Loucy (cell line): ENCODE measurements around the gene MMP28.

Source experiments
- H2AFZ ChIP-seq: fragments of 200-600 bp; sonication (generic); 2 replicates; pipeline ENCODE4 v1.6.0; 2016; ENCODE audit warnings: antibody characterized with exemption, mild to moderate bottlenecking, low read length, moderate library complexity
- H3F3A ChIP-seq: fragments of 200-600 bp; 2 replicates; pipeline ENCODE4 v1.6.0; 2016; ENCODE audit warnings: antibody characterized with exemption, low read depth, mild to moderate bottlenecking
- H3K27me3 ChIP-seq: fragments of 200-600 bp; sonication (generic); 2 replicates; pipeline ENCODE4 v1.6.1; 2014; ENCODE audit warnings: low read length, mild to moderate bottlenecking; ENCODE audit not compliant: insufficient read depth, poor library complexity, severe bottlenecking
- H3K36me3 ChIP-seq: fragments of 200-600 bp; sonication (generic); 2 replicates; pipeline ENCODE4 v1.6.1; 2016; ENCODE audit warnings: low read length; ENCODE audit not compliant: insufficient read depth
- H3K4me1 ChIP-seq: fragments of 200-600 bp; sonication (generic); 2 replicates; pipeline ENCODE4 v1.5.1; 2014; ENCODE audit warnings: low read length, mild to moderate bottlenecking; ENCODE audit not compliant: insufficient read depth, poor library complexity, severe bottlenecking
- H3K4me2 ChIP-seq: fragments of 200-600 bp; sonication (generic); 2 replicates; pipeline ENCODE4 v1.6.0; 2014; ENCODE audit warnings: antibody characterized with exemption, low read length, low read depth, mild to moderate bottlenecking; ENCODE audit not compliant: poor library complexity, severe bottlenecking
- H3K4me3 ChIP-seq: fragments of 200-600 bp; sonication (generic); 2 replicates; pipeline ENCODE4 v1.5.1; 2014; ENCODE audit warnings: low read length, mild to moderate bottlenecking, mixed read lengths; ENCODE audit not compliant: poor library complexity, severe bottlenecking
- H3K79me2 ChIP-seq: fragments of 200-600 bp; sonication (generic); 2 replicates; pipeline ENCODE4 v1.6.1; 2014; ENCODE audit warnings: low read length; ENCODE audit not compliant: insufficient read depth
- H3K9ac ChIP-seq: fragments of 200-600 bp; sonication (generic); 2 replicates; pipeline ENCODE4 v1.6.0; 2014; ENCODE audit warnings: mild to moderate bottlenecking, low read depth, low read length, moderate library complexity; ENCODE audit not compliant: poor library complexity, severe bottlenecking
- H3K9me2 ChIP-seq: fragments of 200-600 bp; sonication (generic); replicated peaks from 2 replicates; pipeline ENCODE4 v1.6.1; 2016; ENCODE audit warnings: low read depth, low read length, mixed read lengths
- H3K9me3 ChIP-seq: fragments of 200-600 bp; sonication (generic); 2 replicates; pipeline ENCODE4 v1.6.1; 2014; ENCODE audit warnings: mild to moderate bottlenecking, antibody characterized with exemption, low read length, low read depth; ENCODE audit not compliant: insufficient read depth
- H4K20me1 ChIP-seq: fragments of 200-600 bp; sonication (generic); 2 replicates; pipeline ENCODE4 v1.6.0; 2014; ENCODE audit warnings: antibody characterized with exemption, low read length, mild to moderate bottlenecking; ENCODE audit not compliant: insufficient read depth, poor library complexity, severe bottlenecking
- EZH2phosphoT487 ChIP-seq: fragments of 200-600 bp; IDR thresholded peaks from 2 replicates; pipeline ENCODE4 v1.6.1; 2018; ENCODE audit warnings: antibody characterized with exemption, mild to moderate bottlenecking, moderate library complexity, borderline replicate concordance
- TF ChIP-seq, protein P1 (sequence below): fragments of 200-600 bp; sonication (generic); conservative IDR thresholded peaks from 2 replicates; pipeline ENCODE4 v1.5.1; 2014; ENCODE audit warnings: mild to moderate bottlenecking, antibody characterized with exemption, low read length

The MMP28 gene

GRCh38 chr17:35808240-35808961, 13.0 kb upstream of the MMP28 start:
- no peak for TF ChIP-seq EZH2phosphoT487
- TF ChIP-seq, protein P1, sequence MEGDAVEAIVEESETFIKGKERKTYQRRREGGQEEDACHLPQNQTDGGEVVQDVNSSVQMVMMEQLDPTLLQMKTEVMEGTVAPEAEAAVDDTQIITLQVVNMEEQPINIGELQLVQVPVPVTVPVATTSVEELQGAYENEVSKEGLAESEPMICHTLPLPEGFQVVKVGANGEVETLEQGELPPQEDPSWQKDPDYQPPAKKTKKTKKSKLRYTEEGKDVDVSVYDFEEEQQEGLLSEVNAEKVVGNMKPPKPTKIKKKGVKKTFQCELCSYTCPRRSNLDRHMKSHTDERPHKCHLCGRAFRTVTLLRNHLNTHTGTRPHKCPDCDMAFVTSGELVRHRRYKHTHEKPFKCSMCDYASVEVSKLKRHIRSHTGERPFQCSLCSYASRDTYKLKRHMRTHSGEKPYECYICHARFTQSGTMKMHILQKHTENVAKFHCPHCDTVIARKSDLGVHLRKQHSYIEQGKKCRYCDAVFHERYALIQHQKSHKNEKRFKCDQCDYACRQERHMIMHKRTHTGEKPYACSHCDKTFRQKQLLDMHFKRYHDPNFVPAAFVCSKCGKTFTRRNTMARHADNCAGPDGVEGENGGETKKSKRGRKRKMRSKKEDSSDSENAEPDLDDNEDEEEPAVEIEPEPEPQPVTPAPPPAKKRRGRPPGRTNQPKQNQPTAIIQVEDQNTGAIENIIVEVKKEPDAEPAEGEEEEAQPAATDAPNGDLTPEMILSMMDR, result no peak
- Histone ChIP-seq H3F3A (no peaks in the 10 kb centered on the region), H3K27me3 (no peaks in the 10 kb centered on the region)

GRCh38 chr17:35807371-35808144, 12.1 kb upstream of the MMP28 start:
- 0 out of 2 replicates have a peak, but pooled peaks cover 3% of the 10 kb centered on the region for H3K36me3 ChIP-seq
- H3K4me1 ChIP-seq, result peaks cover 36% of the 10 kb centered on the region
- no peak overlapping the region for H2AFZ ChIP-seq
- peaks cover 32% of the 10 kb centered on the region for H4K20me1 ChIP-seq
- peaks cover 33% of the 10 kb centered on the region for H3K79me2 ChIP-seq
- H3K9ac ChIP-seq, result peak overlapping the region; percentile 91
- peak overlapping the region; percentile 93 for H3K4me2 ChIP-seq
- H3F3A ChIP-seq, result no peaks in the 10 kb centered on the region
- H3K4me3 ChIP-seq, result peak overlapping the region; percentile 89
- no peaks in the 10 kb centered on the region for H3K9me3 ChIP-seq
- no peaks in the 10 kb centered on the region for H3K9me2 ChIP-seq
- TF ChIP-seq, protein P1, result no peak
- no peak for TF ChIP-seq EZH2phosphoT487
- no peaks in the 10 kb centered on the region for H3K27me3 ChIP-seq

More at GRCh38 chr17:35808240-35808961, 13.0 kb upstream of the MMP28 start:
- peaks cover 36% of the 10 kb centered on the region for H3K4me1 ChIP-seq
- H3K36me3 ChIP-seq, result 0 out of 2 replicates have a peak, but pooled peaks cover 3% of the 10 kb centered on the region
- H3K79me2 ChIP-seq, result peaks cover 41% of the 10 kb centered on the region
- H2AFZ ChIP-seq, result peak overlapping the region; percentile 82
- peak overlapping the region; percentile 93 for H3K4me2 ChIP-seq
- no peaks in the 10 kb centered on the region for H3K9me3 ChIP-seq
- H4K20me1 ChIP-seq, result peaks cover 41% of the 10 kb centered on the region
- H3K9me2 ChIP-seq, result no peaks in the 10 kb centered on the region
- H3K9ac ChIP-seq, result peak overlapping the region; percentile 91
- peak overlapping the region; percentile 89 for H3K4me3 ChIP-seq

GRCh38 chr17:35804658-35805192, 9.3 kb upstream of the MMP28 start:
- Histone ChIP-seq H3K9me3 (no peaks in the 10 kb centered on the region), H3K9ac (no peak overlapping the region), H3K36me3 (no peaks in the 10 kb centered on the region), H3K4me3 (no peak overlapping the region), H3F3A (peaks cover 4% of the 10 kb centered on the region; the same call in 1 of the 2 replicates), H4K20me1 (peaks cover 4% of the 10 kb centered on the region), H3K9me2 (no peaks in the 10 kb centered on the region), H3K27me3 (no peaks in the 10 kb centered on the region), H3K79me2 (peaks cover 4% of the 10 kb centered on the region), H3K4me2 (no peak overlapping the region), H2AFZ (peak overlapping the region; percentile 30; the same call in 1 of the 2 replicates), H3K4me1 (peaks cover 40% of the 10 kb centered on the region)
- TF ChIP-seq, protein P1, result peak; percentile 98
- TF ChIP-seq EZH2phosphoT487, result no peak
